HepG2 (cell line): ENCODE data around the gene SRF. TPM values are rescaled to one million over a fixed set of nuclear protein-coding genes. Genes with fewer than 3 reads are reported as not detected.
A peak's percentile ranks its signal among the peaks of the same experiment; 100 is the strongest.

Experiments used
- ARID3A ChIP-seq: IDR thresholded peaks from 2 replicates; pipeline ENCODE4 v1.6.1; 2012; ENCODE audit warnings: low read depth, low read length, improper control_type of control experiment
- DNMT1 ChIP-seq: sonication (generic); formaldehyde crosslinking; IDR thresholded peaks from 2 replicates; pipeline ENCODE4 v1.5.1; 2020; ENCODE audit warnings: mild to moderate bottlenecking, missing genetic modification reagents
- FOSL1 ChIP-seq: sonication (generic); formaldehyde crosslinking; IDR thresholded peaks from 2 replicates; pipeline ENCODE4 v1.9.0; 2021; ENCODE audit warnings: missing genetic modification reagents, borderline replicate concordance
- GPBP1L1 ChIP-seq: sonication (generic); formaldehyde crosslinking; IDR thresholded peaks from 2 replicates; pipeline ENCODE4 v1.5.0; 2020; ENCODE audit warnings: mild to moderate bottlenecking, missing genetic modification reagents
- HNF4A ChIP-seq: sonication (generic); formaldehyde crosslinking; IDR thresholded peaks from 2 replicates; pipeline ENCODE4 v1.4.0; 2020; ENCODE audit warnings: missing genetic modification reagents
- IKZF5 ChIP-seq: IDR thresholded peaks from 2 replicates; pipeline ENCODE4 v1.6.1; 2018; ENCODE audit warnings: missing genetic modification reagents, mild to moderate bottlenecking, missing compliant biosample characterization
- MEIS1 ChIP-seq: sonication (generic); formaldehyde crosslinking; IDR thresholded peaks from 2 replicates; pipeline ENCODE4 v1.9.0; 2021; ENCODE audit warnings: mild to moderate bottlenecking, missing genetic modification reagents, moderate library complexity, borderline replicate concordance
- NFIB ChIP-seq: sonication (generic); formaldehyde crosslinking; IDR thresholded peaks from 2 replicates; pipeline ENCODE4 v1.9.0; 2021; ENCODE audit warnings: missing genetic modification reagents, mild to moderate bottlenecking, borderline replicate concordance
- RBM22 ChIP-seq: fragments of 200-400 bp; formaldehyde crosslinking; optimal IDR thresholded peaks from 2 replicates; pipeline ENCODE3; 2017; ENCODE audit warnings: mild to moderate bottlenecking, low read length, moderate library complexity
- RFX3 ChIP-seq: IDR thresholded peaks from 2 replicates; pipeline ENCODE4 v1.6.1; 2016; ENCODE audit warnings: missing biosample characterization, missing genetic modification reagents
- ZNF552 ChIP-seq: sonication (generic); formaldehyde crosslinking; IDR thresholded peaks from 2 replicates; pipeline ENCODE4 v1.9.0; 2022; ENCODE audit warnings: missing genetic modification reagents, mild to moderate bottlenecking, borderline replicate concordance
- ZNF589 ChIP-seq: sonication (generic); formaldehyde crosslinking; conservative IDR thresholded peaks from 2 replicates; pipeline ENCODE4 v1.8.0; 2022; ENCODE audit warnings: mild to moderate bottlenecking, moderate library complexity, missing genetic modification reagents
- ZUFSP ChIP-seq: sonication (generic); formaldehyde crosslinking; IDR thresholded peaks from 2 replicates; pipeline ENCODE4 v1.9.0; 2021; ENCODE audit warnings: missing genetic modification reagents, mild to moderate bottlenecking, borderline replicate concordance
- polyA plus RNA-seq, 8 experiments: library from polyadenylated mRNA; depleted of rRNA in 3 of 8; stranded (reverse) in 7 of 8; unstranded in 1 of 8; fragments of >200 nt; fragmentation: Illumina TruSeq in 4 of 8; extraction: Trizol in 4 of 8; gene quantifications; 2 replicates each; pipeline versions ENCODE4 v1.2.1 to v1.2.3, GENCODE V29; 2011 to 2016; ENCODE audit warnings: low read depth in 4 of 8, missing spikeins in 1 of 8, mixed read lengths in 1 of 8; ENCODE audit not compliant: insufficient read depth in 1 of 8
- total RNA-seq, 5 experiments: library from RNA; depleted of rRNA; stranded (reverse); fragments of >200 nt; fragmentation: Illumina TruSeq; extraction: Trizol; gene quantifications; 2 replicates each; pipeline ENCODE4 v1.2.3, GENCODE V29; 2016; ENCODE audit warnings: low read depth in 1 of 5

Gene SRF
- total and polyA plus RNA-seq, 2 of the 13 experiments (the other 11 are each of a cell fraction or from before 2014, with no cell fraction given) = 25.5 to 44.1 TPM

- TF ChIP-seq ARID3A = no peak
- no peak for TF ChIP-seq NFIB (CRISPR knock-in tag)
- TF ChIP-seq RFX3 (CRISPR knock-in tag) = no peak; the same call in 1 of the 2 replicates
- TF ChIP-seq ZNF552 (CRISPR knock-in tag) = no peak
- TF ChIP-seq ZNF589 (CRISPR knock-in tag) = no peak
- TF ChIP-seq RBM22 = peak; percentile 36
- TF ChIP-seq GPBP1L1 (CRISPR knock-in tag) = no peak
- no peak for TF ChIP-seq ZUFSP (CRISPR knock-in tag)
- TF ChIP-seq MEIS1 = peak; percentile 56; the same call in 1 of the 2 replicates
- TF ChIP-seq HNF4A (CRISPR knock-in tag) = no peak
- TF ChIP-seq FOSL1 (CRISPR knock-in tag) = no peak
- peak; percentile 84; the same call in 1 of the 2 replicates for TF ChIP-seq DNMT1
- TF ChIP-seq IKZF5 = peak; percentile 81; the same call in 1 of the 2 replicates
These were observed 27.6 kb upstream of the SRF start (continued) for GRCh38 chr6:43143235-43144128.
